Ecto neural progenitor cell (in vitro differentiated cells): ENCODE measurements around the gene ZNF253.
A peak's percentile ranks its signal among the peaks of the same experiment; 100 is the strongest.
"Not testable (repeated sequence)": the region's sequence is repeated elsewhere in the genome, so short reads cannot be mapped to it uniquely, and the experiment has no call there.

Source experiments
- DNase-seq: peaks from one replicate; pipeline ENCODE4 v3.0.0-alpha.2; 2018; ENCODE audit warnings: low spot score

ZNF253 gene

DNA sequence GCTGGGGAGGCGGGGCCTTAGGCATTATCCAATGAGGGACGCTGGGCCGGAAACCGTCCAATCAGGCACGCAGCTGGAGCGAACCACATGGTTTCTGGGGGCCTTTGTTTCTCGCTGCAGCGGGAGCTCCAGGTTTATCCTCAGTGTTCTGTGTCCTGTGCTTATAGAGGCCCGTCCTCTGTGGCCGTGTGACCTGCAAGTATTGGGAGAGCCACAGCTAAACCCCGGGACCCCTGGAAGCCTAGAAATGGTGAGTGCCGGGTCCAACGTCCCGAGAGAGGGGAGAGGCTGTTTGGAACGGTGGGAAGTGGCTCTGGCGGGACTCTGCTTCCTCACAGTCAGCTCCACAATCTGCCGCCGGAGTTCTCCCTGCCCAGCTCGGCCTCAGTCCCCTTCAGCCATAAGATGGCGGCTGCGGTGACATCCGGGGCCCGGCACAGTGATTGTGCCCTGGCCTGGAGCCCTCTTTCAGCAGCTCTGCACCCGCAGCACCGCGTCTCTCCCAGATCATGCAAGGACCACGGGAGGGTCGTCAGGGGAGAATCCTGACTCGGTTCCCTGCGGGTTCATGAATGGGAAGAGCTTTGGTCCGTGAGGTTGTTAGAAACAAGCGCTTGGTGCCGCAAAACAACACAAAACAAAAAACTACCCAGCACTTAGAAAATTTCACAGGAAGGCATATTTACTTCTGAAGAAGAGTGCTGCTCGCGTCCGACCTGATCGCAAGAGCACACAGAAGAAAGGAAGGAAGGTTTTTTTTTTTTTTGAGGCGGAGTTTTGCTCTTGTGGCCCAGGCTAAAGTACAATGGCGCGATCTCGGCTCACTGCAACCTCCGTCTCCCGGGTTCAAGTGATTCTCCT, at the start of gene ZNF253:
Gene ZNF253, plus strand, starts transcription at position 133 of the 861 bp plus-strand sequence. Its CDS starts 115 bp downstream, at position 248.
- peak; percentile 97 for DNase-seq

- DNase-seq, result no peak
These were observed 49.0 kb upstream of the ZNF253 start for GRCh38 chr19:19816679-19817078.

GRCh38 chr19:19817357-19817756, 48.3 kb upstream of the ZNF253 start:
- no peak for DNase-seq

- no peak for DNase-seq
These were observed 44.8 kb upstream of the ZNF253 start for GRCh38 chr19:19820774-19821320.

GRCh38 chr19:19821366-19821951, 44.2 kb upstream of the ZNF253 start, which contains the start of gene ZNF506:
ZNF506 (minus strand) TSS chr19:19821750; CDS start chr19:19821603, 147 bp downstream.
- peak; percentile 94 for DNase-seq

DNA sequence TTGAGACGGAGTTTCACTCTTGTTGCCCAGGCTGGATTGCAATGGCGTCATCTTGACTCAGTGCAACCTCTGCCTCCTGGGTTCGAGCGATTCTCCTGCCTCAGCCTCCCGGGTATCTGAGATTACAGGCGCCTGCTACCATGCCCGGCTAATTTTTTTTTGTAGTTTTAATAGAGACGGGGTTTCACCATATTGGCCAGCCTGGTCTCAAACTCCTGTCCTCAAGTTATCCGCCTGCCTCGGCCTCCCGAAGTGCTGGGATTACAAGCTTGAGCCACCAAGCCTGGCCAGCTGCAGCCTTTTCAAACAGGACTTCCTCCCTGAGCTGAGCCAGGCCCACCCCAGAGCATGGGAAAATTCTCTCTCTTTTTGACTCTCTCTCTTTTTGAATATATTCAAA, 43.7 kb upstream of the ZNF253 start:
- DNase-seq, result not testable (repeated sequence)

DNA sequence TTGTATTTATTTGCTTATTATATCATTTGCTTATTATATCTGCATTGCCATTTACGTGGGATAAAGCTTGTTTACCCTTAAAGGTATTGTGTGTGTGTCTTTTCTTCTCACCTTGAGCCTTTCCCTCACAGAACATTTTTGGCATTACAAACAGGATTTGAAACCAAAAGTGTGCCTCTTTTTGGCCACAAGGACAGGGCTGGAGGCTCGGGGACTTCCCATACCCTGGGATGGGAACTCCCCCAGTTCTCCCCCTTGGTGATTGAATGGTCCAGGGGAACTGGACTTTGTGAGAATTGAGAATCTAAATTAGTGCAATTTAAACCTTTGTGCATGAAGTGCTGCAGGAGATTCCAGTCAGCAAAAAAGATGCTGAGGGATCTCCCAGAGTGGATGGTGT, 41.8 kb upstream of the ZNF253 start:
- no peak for DNase-seq

DNA sequence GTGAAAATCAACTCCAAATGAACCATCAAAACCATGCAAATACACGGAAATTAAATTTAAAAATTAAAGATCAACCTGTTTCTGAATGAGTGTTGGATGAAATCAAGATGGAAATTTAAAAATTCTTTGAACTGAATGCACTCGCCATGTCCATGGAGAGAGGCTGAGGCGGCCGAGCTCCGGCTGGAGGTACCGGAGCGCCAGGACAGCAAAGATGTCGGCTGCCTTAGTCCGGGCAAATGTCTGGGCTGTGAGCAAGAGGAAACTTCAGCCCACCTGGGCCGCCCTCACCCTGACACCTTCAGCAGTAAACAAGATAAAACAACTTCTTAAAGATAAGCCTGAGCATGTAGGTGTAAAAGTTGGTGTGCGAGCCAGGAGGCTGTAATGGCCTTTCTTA, 38.8 kb upstream of the ZNF253 start:
- no peak for DNase-seq

DNA sequence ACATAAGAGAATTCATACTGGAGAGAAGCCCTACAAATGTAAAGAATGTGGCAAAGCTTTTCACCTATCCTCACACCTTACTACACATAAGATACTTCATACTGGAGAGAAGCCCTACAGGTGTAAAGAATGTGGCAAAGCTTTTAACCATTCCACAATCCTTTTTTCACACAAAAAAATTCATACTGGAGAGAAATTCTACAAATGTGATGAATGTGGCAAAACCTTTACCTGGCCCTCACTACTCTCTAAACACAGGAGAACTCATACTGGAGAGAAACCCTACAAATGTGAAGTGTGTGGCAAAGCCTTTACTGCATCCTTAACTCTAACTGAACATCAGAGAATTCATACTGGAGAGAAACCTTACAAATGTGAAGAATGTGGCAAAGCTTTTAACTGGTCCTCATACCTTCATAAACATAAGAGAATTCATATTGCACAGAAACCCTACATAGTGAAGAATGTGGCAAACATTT, 30.1 kb upstream of the ZNF253 start:
- DNase-seq, result no peak

DNA sequence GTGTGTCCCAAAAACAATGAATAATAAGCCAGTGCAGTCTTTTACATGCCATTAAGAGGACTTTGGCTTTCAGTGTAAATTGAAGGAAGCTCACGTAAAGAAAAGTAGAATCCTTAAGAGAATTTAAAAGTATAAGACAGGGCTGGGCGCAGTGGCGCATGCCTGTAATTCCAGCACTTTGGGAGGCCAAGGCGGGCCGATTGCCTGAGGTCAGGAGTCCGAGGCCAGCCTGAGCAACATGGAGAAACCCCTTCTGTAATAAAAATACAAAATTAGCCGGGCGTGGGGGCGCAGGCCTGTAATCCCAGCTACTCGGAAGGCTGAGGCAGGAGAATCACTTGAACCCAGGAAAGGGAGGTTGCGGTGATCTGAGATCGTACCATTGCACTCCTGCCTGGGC, 17.9 kb upstream of the ZNF253 start:
- no peak for DNase-seq

DNA sequence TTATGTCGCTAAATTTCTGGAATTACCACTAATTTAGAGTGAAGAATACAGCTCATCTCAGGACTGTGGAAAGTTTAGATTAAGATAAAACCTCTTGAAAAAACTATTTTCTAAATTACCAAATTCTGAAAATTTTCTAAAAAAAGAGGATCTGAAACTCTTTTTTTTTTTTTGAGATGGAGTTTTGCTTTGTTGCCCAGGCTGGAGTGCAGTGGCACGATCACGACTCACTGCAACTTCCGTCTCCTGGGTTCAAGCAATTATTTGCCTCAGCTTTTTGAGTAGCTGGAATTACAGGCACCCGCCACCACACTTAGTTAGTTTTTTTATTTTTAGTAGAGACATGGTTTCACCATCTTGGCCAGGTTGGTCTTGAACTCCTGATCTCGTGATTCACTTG, 16.6 kb upstream of the ZNF253 start:
- no peak for DNase-seq

- DNase-seq, result not testable (repeated sequence)
These were observed 13.9 kb upstream of the ZNF253 start for GRCh38 chr19:19851740-19852139.

GRCh38 chr19:19858751-19859150, 6.9 kb upstream of the ZNF253 start:
- no peak for DNase-seq

DNA sequence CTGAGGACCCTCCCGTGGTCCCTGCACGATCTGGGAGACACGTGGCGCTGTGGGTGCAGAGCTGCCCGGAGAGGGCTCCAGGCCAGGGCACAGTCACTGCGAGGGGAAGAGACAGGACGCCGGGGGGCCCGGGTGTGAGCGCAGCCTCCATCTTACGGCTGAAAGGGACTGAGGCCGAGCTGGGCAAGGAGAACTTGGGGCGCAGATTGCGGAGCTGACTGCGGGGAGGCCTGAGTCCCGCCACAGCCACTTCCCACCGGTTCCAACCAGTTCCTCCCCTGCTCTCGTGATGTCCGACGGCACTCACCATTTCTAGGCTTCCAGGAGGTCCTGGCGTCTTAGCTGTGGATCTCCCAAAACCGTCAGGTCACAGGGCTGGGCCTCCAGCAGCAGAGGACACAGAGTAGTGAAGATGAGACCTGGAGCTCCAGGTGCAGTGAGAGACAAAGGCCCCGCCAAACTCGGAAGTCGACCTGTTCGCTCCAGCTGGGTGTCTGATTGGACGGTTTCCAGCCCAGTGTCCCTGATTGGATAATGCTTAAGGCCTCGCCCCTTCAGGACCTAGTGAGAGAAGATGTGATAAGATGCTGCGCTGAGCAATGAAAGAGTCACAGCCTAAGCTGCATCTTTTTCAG, 4.8 kb upstream of the ZNF253 start:
- DNase-seq, result peak; percentile 76

DNA sequence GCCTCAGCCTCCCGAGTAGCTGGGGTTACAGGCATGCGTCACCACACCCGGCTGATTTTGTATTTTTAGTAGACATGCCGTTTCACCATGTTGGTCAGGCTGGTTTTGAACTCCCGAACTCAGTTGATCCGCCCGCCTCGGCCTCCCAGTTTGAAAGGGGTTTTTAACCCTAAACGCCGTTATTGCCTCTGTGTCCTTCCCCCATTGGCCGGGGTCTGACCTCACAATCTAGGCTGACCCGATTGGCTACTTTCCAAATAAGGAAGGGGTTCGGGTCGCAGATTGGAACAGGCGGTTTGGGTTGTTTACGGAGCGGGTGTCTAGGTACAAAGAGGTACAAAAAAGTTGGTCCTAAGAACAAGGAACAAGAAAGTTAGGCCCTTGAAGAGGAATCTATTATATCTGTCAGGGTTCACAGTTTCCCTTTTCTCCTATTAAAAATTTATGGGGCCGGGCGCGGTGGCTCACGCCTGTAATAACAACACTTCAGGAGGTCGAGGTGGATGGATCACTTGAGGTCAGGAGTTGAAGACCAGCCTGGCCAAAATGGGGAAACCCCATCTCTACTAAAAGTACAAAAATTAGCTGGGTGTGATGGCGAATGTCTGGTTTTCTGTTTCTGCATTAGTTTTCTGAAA, 1.0 kb downstream of the ZNF253 start:
- peak; percentile 84 for DNase-seq

GRCh38 chr19:19870086-19870485, 4.4 kb downstream of the ZNF253 start:
- DNase-seq, result not testable (repeated sequence)

DNA sequence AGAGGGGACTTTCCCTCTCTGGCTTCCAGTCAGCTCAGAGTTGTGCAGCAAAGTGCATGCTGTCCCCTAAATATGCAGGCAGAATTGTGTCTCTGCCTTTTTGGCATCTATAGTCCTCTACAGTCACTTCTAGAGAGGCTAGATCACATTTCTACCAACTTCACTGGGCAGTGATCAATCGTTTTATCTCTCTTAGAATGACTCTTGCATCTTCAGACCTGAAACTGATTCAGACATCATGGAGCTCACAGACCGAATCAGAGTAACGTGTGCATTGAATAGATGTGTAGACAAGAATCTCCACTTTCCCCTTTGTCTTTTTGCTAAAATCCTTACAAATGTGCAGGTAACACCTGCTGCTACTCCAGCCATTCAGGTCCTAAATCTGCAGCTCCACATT, 6.2 kb downstream of the ZNF253 start:
- no peak for DNase-seq

DNA sequence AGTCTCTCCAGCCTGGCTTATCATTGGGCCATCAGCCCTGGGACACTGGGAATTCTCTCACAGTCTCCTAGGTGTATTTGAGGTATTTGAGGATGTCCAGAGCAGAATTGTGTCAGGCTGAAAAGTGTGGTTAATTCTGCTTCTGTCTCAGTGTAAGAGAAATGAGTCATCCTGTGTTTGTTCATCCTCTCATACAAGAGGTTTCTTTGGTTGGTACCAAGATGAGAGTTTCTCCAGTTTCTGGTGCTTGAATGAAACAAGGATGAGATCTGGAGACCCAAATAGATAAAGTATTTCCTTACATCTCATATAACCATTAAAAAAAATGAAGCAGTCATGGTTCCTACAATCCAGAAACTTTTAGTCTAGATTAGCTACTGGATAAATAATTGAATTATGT, 7.7 kb downstream of the ZNF253 start:
- DNase-seq, result no peak

DNA sequence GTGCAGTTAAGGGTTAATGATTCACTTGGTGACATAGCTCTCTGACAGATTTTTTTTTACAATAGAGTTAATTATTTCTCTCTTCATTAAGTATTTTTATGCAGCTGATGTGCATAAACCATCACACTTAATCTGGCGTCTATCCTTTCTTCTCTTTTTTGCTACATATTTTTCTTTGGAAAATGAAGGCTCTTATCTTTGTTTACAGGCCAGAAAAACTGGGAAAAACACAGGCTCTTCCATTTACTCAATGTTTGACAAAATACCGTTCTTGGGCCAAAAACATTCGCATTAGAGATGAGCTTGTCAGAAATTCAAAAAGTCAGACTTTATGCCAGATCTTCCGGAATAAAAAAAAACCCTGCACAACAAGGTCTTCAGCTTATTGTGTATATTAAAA, 12.0 kb downstream of the ZNF253 start:
- DNase-seq, result no peak

GRCh38 chr19:19884583-19884982, 18.9 kb downstream of the ZNF253 start:
- DNase-seq, result no peak

- DNase-seq, result not testable (repeated sequence)
These were observed 26.6 kb downstream of the ZNF253 start for GRCh38 chr19:19892055-19892941.
